ENCODE results near the gene UPK3A.
"Not testable (repeated sequence)": the region's sequence is repeated elsewhere in the genome, so short reads cannot be mapped to it uniquely, and the experiment has no call there.

UPK3A gene

DNA sequence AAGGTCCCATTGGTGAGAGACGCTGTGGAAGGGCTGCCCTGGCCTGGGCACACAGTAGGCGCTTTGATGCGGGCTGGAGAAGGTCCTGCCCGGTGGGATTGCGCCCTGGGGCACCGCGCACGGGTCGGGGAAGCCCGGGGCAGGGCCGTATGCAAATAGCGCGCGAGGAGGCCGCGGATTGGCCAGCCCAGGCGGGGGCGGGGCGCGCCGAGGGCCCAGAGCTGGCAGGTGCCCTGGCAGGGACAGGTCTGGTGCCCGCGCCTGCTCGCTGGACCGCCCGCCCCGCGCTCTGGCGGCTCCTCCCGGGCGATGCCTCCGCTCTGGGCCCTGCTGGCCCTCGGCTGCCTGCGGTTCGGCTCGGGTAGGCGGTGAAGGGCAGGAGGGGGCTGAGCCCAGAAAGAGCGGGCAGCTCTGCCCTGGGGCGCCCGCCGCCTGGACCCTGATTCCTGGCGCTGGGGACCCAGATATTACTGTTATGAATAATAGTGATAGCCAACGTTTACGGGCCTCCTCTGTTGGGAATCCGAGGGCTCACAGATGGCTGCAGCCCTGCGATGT lies at the start of gene UPK3A:
Gene UPK3A, plus strand, starts transcription at position 245 of the 558 bp plus-strand sequence. Its CDS starts 65 bp downstream, at position 310.
- peak; percentile 78 for DNase-seq

DNA sequence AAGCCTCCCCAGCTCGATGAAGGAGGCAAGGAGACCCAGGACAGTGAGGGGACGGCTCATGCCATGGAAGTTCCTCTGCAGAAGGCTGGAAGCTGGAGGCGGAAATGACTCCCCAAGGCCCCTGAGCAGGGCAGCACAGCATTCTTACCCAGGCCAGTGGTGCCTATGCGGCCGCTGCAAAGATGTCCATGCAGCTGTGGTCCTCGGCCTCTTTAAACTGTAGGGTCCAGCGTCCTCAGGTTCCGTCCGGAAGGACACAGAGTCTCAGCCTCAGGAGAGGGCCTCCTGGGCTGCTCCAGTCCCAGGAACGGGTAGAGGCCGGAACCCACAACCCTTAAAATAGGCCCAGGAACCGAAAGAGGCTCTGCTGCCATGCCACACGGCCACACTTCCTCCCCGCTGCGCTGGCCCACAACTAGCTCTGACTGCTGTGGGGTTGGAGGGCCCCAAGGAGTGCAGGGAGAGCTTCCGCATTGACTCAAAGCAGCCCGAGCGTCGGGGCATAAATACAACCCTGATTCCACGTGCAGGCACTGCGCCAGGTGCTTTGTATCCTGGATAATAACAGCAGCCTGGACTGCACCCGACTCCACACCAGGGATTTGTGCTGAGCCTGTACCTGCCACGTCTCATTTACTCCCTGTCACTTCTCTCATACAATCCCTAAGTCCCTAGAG lies 49.5 kb upstream of the UPK3A start:
- no peak for DNase-seq

- peak; percentile 43 for DNase-seq
Measured at GRCh38 chr22:45235851-45236342, 48.9 kb upstream of the UPK3A start.

DNA sequence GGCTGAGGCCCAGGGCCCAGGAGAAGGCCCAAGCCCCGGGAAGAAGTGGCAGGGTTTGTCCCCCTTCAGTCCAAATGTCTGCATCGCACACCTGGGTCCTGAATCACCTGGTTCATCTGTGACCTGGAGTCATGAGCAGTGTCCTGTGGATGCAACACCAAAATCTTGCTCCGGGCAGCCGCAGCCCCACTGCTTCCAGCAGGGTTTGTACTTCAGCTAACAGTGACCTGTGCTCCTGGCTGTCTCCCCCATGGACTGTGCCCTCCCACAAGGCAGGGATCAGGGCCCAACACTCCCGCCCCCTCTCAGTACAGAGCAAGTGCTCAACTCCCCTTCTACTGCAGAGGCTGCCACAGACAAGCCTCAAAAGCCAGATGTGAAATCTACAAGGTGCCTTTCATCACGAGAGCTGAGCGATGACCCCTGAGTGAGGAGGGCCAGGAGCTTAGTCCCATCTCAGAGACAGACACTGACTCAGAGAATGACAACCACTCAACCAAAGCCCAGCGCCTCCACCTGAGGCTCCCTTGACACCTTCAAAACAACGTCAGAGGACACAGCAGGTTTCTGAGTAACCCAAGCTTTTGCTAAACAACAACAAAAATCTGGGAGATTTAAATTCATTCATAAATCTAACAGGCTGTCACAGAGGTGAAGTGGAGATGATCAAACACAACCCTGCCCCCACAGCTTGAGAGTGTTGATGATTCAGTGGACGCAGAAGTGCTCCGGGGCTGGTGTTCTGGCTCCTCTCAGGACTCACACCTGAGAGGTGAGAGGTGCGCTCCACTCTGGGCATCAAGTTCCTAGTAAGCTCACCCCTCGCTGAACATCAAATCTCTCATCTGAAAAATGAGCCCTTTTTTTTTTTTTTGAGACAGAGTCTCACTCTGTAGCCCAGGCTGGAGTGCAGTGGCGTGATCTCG lies 47.4 kb upstream of the UPK3A start:
- no peak for DNase-seq

GRCh38 chr22:45238076-45238956 lies 46.4 kb upstream of the UPK3A start:
- no peak for DNase-seq

- peak; percentile 6 for DNase-seq
Measured at GRCh38 chr22:45238957-45239680, 45.6 kb upstream of the UPK3A start.

- no peak for DNase-seq
Measured at GRCh38 chr22:45239681-45240051, 45.1 kb upstream of the UPK3A start.

DNA sequence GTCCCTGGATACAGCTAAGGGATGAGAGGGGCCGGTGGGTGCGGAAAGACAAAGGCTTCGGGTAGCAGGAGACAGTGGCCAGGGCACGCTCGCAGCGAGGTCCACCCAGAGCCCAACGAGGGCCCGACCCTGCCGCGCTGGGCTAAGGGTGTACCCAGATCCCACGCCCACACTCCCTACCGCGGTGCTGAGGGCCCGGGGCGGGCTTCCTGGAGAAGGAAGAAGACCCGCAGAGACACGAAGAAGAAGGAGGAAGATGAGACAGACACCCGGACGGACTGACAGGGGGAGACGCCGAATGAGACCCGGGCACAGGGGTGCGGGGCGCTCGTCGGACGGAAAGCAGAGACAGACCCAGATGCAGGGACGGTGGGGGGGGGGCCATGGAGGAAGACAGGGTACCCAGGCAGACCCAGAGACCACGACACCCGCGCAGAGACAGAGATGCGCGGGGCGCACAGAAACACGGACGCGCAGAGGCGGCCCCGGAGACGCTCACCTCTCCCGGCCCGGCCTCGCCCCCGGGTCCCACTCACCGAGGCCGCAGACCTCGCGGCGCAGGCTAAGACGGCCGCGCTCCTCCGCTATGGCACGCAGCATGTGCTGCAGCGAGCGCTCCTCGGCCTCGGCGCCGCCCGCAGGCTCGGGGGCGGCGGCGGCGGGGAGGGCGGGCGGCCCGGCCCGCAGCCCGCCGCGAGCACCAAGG lies 44.5 kb upstream of the UPK3A start:
- DNase-seq, result no peak

DNA sequence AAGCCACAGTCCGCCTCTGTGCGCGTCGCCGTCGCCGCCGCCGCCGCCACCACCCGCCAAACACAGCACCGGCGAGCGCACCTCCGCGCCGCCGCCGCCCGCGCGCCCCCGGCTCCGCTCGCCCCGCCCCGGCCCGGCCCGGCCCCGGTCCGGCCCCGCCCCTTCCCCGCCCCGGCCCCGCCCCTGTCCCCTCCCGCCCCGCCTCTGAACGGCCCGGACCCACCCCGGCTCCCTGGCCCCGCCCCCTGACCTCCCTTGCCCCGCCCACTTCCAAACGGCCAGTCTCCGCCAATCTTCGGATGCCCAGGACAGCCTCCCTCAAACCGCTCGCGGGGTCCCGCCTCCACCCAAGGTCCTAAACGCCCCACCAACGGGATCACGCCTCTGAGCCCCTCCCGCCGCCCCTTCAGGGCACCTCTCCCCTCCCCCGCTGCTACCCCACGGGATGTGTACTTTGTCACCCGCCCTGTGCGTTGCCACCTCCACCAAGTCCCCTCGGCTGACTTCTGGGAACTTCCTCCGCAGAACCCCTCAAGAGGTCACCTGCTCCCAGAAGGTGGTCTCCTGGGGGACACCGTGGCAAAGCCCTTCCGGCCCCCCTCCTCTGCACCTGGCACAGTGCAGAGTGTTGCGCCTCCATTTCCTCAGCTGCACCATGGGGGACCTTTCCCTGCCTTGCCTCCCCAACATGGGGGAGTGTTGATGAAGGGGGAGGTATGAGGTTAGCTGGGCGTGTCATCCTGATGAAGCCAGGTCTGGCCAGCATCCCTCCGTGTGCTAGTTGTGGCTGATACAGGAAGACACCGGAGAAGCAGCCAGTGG lies 43.7 kb upstream of the UPK3A start, which contains the start of gene KIAA0930:
Gene KIAA0930, minus strand, starts transcription at position 85 of the 822 bp plus-strand sequence. CDS start 191 bp downstream, outside the sequence.
- peak; percentile 48 for DNase-seq

- DNase-seq, result peak; percentile 33
Measured at GRCh38 chr22:45242778-45243191, 42.0 kb upstream of the UPK3A start.

- DNase-seq, result no peak
Measured at GRCh38 chr22:45244916-45245315, 39.8 kb upstream of the UPK3A start.

DNA sequence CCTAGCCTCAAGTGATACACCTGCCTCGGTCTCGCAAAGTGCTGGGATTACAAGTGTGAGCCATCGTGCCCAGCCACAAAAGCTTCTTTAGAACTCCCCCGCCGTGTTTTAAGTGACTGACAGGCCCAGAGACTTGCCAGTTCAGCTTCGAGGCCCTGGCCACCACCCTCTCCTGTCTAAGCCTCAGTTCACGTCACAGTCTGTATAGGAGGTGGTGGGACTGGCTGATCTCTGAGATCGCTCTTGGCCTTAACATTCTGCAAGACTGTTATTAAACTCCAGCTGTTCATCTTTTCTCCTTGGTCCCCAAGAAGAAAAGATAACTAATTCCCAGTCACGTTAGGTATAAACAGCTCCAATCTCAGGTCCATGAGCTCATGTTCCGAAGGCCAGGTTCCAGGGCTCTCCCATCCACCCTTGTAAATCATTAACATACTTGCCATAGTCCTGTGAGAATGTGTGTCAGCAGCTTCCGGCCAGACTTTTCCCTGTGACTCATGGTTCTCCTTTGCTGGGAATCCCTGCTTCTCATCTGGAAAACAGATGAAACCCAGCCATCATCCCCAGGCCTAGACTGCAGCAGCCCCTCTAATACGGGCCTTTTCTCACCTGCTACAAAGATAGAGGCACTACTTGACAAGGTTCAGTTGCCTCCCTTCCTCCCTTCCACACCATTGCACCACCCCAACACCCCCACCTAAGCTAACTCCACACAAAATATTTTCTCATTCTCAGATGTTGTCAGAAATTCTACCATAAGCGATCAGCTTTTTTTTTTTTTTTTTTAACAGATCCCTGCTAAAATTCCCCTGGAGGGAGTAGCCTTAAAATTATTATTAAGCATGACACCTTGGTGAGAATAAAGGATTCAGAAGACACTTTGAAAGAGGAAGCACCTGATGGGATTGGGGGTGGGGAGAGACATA lies 38.4 kb upstream of the UPK3A start:
- no peak for DNase-seq

DNA sequence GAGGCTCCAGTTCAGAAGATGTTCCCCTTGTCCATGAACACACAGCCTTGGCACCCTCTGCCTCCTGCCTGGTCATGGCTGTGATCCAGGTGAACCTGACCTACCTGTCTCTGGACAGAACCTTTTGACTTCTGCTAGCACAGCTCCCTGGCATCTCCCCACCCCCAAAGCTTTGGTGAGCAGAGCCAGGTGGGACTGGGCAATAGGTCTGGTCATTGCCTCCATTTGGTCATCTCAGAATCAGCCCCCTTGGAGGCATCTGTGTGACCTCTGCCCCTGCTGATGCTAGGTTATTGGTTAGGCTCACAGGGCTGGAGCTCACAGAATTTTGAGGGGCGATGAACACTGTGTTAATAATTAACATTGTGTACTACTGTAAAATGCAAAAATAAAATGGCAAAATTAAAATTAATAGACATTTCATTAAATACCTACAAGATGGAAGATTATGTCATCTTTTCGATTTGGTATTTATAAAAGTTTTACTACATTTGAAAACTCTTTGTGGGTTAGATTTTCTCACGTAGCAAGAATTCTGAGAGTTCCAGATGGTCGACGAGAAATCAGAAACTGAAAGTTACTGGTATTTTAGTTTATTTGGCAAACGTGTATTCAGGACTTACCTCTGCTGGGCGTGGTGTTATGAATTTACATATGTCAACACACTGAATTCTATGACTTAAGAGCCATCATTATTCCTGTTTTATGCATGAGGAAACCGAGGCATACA lies 35.8 kb upstream of the UPK3A start:
- DNase-seq, result no peak

GRCh38 chr22:45251825-45252224 lies 32.9 kb upstream of the UPK3A start:
- no peak for DNase-seq

DNA sequence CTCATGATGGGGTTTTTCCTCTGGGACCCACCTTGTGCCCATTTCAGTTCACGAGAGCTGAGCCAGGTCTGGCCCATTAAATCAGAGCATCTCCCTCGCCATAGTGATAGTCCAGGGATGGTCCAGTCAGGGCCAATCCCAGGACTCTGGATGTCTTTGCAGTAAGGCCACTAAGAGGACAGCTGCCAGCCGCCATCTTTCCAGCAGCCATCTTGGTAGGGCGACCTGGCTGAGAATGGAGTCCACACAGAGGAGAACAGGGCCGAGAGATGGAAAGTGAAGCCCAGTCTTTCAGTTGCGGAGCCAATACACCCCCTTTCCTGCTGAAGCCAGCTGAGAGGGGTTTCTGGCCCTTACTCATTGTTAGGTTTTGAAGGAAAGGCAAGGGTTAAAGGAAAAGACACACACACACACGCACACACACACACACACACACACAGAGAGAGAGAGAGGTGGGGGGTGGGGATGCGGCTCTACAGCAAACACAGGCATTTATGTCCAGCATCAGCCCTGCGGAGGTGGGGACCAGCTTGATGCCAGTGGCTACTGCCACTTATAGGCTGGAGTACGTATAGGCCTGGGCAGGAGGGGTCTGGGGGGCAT lies 31.6 kb upstream of the UPK3A start:
- no peak for DNase-seq

DNA sequence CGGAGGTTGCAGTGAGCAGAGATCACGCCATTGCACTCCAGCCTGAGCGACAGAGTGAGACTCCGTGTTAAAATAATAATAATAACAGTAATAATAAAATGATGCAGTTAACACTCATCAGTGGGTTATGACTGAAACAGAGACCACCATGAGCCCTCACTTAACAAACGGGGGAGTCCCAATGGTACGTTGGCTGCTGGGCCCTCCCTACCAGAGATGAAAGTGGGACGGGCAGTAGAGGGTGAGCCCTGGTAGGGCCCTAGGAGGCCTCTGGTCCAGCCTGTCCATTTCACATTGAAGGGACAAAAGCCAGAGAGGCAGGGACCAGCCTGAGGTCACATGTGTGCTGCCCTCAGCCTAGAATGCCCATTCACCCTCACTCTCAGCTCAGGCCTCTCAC lies 30.4 kb upstream of the UPK3A start:
- no peak for DNase-seq

- no peak for DNase-seq
Measured at GRCh38 chr22:45254789-45255278, 29.9 kb upstream of the UPK3A start.

GRCh38 chr22:45257941-45258340 lies 26.8 kb upstream of the UPK3A start:
- not testable (repeated sequence) for DNase-seq
